GM23338 (cell line): ENCODE measurements around the gene PAMR1. TPM values are rescaled to one million over a fixed set of nuclear protein-coding genes. Genes with fewer than 3 reads are reported as not detected.

Experiments used
- ATAC-seq: fragments of 200-7000 bp; cut with Tn5 transposase; 3 replicates; pipeline ENCODE4 v1.9.1; 2020
- DNase-seq: peaks from one replicate; pipeline ENCODE4 v3.0.0-alpha.2; 2015; ENCODE audit warnings: low spot score
- H2AFZ ChIP-seq: fragments of 200-600 bp; sonication (generic); 2 replicates; pipeline ENCODE4 v1.8.0; 2016; ENCODE audit warnings: antibody characterized with exemption, mild to moderate bottlenecking, moderate library complexity
- H3F3A ChIP-seq: fragments of 200-600 bp; sonication (generic); replicated peaks from 2 replicates; pipeline ENCODE4 v1.8.0; 2017; ENCODE audit warnings: antibody characterized with exemption, mixed run types, low read depth
- H3K27ac ChIP-seq: fragments of 200-600 bp; sonication (generic); 2 replicates; pipeline ENCODE4 v1.6.1; 2016; ENCODE audit warnings: low read depth
- H3K27me3 ChIP-seq: fragments of 200-600 bp; sonication (generic); 2 replicates; pipeline ENCODE4 v1.8.0; 2016; ENCODE audit warnings: mild to moderate bottlenecking, mixed run types, moderate library complexity; ENCODE audit not compliant: insufficient read depth
- H3K36me3 ChIP-seq: fragments of 200-600 bp; sonication (generic); 2 replicates; pipeline ENCODE4 v1.8.0; 2016; ENCODE audit warnings: mild to moderate bottlenecking; ENCODE audit not compliant: insufficient read depth
- H3K4me1 ChIP-seq: fragments of 200-600 bp; sonication (generic); 2 replicates; pipeline ENCODE4 v1.8.0; 2016; ENCODE audit warnings: mild to moderate bottlenecking, moderate library complexity; ENCODE audit not compliant: insufficient read depth
- H3K4me2 ChIP-seq: fragments of 200-600 bp; sonication (generic); 2 replicates; pipeline ENCODE4 v1.7.1; 2017; ENCODE audit warnings: mixed run types
- H3K4me3 ChIP-seq: fragments of 200-600 bp; sonication (generic); 2 replicates; pipeline ENCODE4 v1.6.1; 2016; ENCODE audit warnings: mixed run types
- H3K79me2 ChIP-seq: fragments of 200-600 bp; sonication (generic); replicated peaks from 2 replicates; pipeline ENCODE4 v1.8.0; 2017; ENCODE audit warnings: mild to moderate bottlenecking; ENCODE audit not compliant: insufficient read depth
- H3K9me2 ChIP-seq: fragments of 200-600 bp; sonication (generic); 2 replicates; pipeline ENCODE4 v1.8.0; 2017; ENCODE audit not compliant: insufficient read depth
- H4K20me1 ChIP-seq: fragments of 200-600 bp; sonication (generic); replicated peaks from 2 replicates; pipeline ENCODE4 v1.8.0; 2017; ENCODE audit warnings: mild to moderate bottlenecking; ENCODE audit not compliant: insufficient read depth
- H3K27ac Mint-ChIP-seq: 2 replicates; pipeline ENCODE4 v1.8.0; 2020; ENCODE audit warnings: inconsistent platforms, mild to moderate bottlenecking, moderate library complexity, mixed read lengths
- H3K27me3 Mint-ChIP-seq: 3 replicates; pipeline ENCODE4 v1.8.0; 2022; ENCODE audit warnings: low read depth, mild to moderate bottlenecking, moderate library complexity, mixed read lengths, inconsistent platforms; ENCODE audit not compliant: insufficient read depth, poor library complexity
- H3K36me3 Mint-ChIP-seq: 3 replicates; pipeline ENCODE4 v1.8.0; 2021; ENCODE audit warnings: low read depth, mild to moderate bottlenecking, inconsistent platforms, moderate library complexity, mixed read lengths
- H3K4me1 Mint-ChIP-seq: 3 replicates; pipeline ENCODE4 v1.8.0; 2020; ENCODE audit warnings: mild to moderate bottlenecking, inconsistent platforms, mixed read lengths
- H3K4me3 Mint-ChIP-seq: 3 replicates; pipeline ENCODE4 v1.8.0; 2021; ENCODE audit warnings: moderate library complexity, mild to moderate bottlenecking, inconsistent platforms, mixed read lengths
- H3K9me3 Mint-ChIP-seq: 3 replicates; pipeline ENCODE4 v1.8.0; 2020; ENCODE audit warnings: moderate library complexity, mild to moderate bottlenecking, inconsistent platforms, mixed read lengths
- CREB1 ChIP-seq: fragments of 250-450 bp; sonication (Bioruptor Pico); IDR thresholded peaks from 2 replicates; pipeline ENCODE4 v1.5.0; 2020; ENCODE audit warnings: low read depth, mild to moderate bottlenecking, moderate library complexity
- EZH2 ChIP-seq: fragments of 200-600 bp; sonication (generic); IDR thresholded peaks from one replicate; pipeline ENCODE4 v1.8.0; 2017; ENCODE audit warnings: antibody characterized with exemption, mild to moderate bottlenecking, low read depth; ENCODE audit not compliant: unreplicated experiment
- EZH2phosphoT487 ChIP-seq: fragments of 200-600 bp; sonication (generic); IDR thresholded peaks from one replicate; pipeline ENCODE4 v1.8.1; 2018; ENCODE audit warnings: antibody characterized with exemption; ENCODE audit not compliant: unreplicated experiment
- JUNB ChIP-seq: IDR thresholded peaks from one replicate; pipeline ENCODE4 v1.6.1; 2016; ENCODE audit warnings: antibody characterized with exemption; ENCODE audit not compliant: unreplicated experiment
- NANOG ChIP-seq: IDR thresholded peaks from 2 replicates; pipeline ENCODE4 v1.6.1; 2016; ENCODE audit warnings: antibody characterized with exemption, borderline replicate concordance
- POLR2AphosphoS5 ChIP-seq: IDR thresholded peaks from 2 replicates; pipeline ENCODE4 v1.6.1; 2016; ENCODE audit warnings: antibody characterized with exemption, low read depth
- REST ChIP-seq: IDR thresholded peaks from one replicate; pipeline ENCODE4 v1.6.1; 2018; ENCODE audit warnings: antibody characterized with exemption; ENCODE audit not compliant: unreplicated experiment
- STAT1 ChIP-seq: IDR thresholded peaks from one replicate; pipeline ENCODE4 v1.6.1; 2016; ENCODE audit warnings: antibody characterized with exemption; ENCODE audit not compliant: unreplicated experiment
- ZNF114 ChIP-seq: fragments of 250-450 bp; sonication (Bioruptor Pico); IDR thresholded peaks from 2 replicates; pipeline ENCODE4 v1.5.0; 2020; ENCODE audit warnings: mild to moderate bottlenecking, moderate library complexity
- ZNF331 ChIP-seq: fragments of 250-450 bp; sonication (Bioruptor Pico); IDR thresholded peaks from 2 replicates; pipeline ENCODE4 v1.5.0; 2020; ENCODE audit warnings: low read depth, mild to moderate bottlenecking, moderate library complexity
- polyA plus RNA-seq: library from polyadenylated mRNA; unstranded; fragments of >200 nt; fragmentation: Nextera tagmentation; extraction: Ambion mirVana; gene quantifications from 2 replicates; pipeline ENCODE4 v1.2.1, GENCODE V29; 2016
- total RNA-seq: library from RNA; depleted of rRNA; stranded (reverse); fragments of >200 nt; shearing (Covaris generic); gene quantifications from 2 replicates; pipeline ENCODE4 v1.2.3, GENCODE V29; 2014

Gene PAMR1
- total and polyA plus RNA-seq, 2 experiments from 2014 or later: 1.6 to 3.1 TPM

GRCh38 chr11:35398881-35399280 is 126.5 kb downstream of the PAMR1 start:
- H3K79me2 ChIP-seq: no peaks in the 10 kb centered on the region
- no peaks in the 10 kb centered on the region for H3F3A ChIP-seq
- TF ChIP-seq ZNF331 (CRISPR knock-in tag) (no peak), POLR2AphosphoS5 (no peak), REST (no peak), CREB1 (CRISPR knock-in tag) (no peak), ZNF114 (CRISPR knock-in tag) (no peak), JUNB (no peak), NANOG (no peak), EZH2phosphoT487 (no peak)
- Mint-ChIP-seq H3K4me3 (no peak overlapping the region), H3K36me3 (no peaks in the 10 kb centered on the region), H3K4me1 (peaks cover 16% of the 10 kb centered on the region), H3K27me3 (no peaks in the 10 kb centered on the region), H3K9me3 (peaks cover 5% of the 10 kb centered on the region; the same call in 2 of the 3 replicates), H3K27ac (no peak overlapping the region)
- DNase-seq: no peak
- H2AFZ ChIP-seq: no peak overlapping the region
- no peaks in the 10 kb centered on the region for H3K36me3 ChIP-seq
- H3K4me1 ChIP-seq: peaks cover 17% of the 10 kb centered on the region; the same call in 1 of the 2 replicates
- no peak overlapping the region for H3K27ac ChIP-seq
- H4K20me1 ChIP-seq: no peaks in the 10 kb centered on the region; the same call in 1 of the 2 replicates
- no peaks in the 10 kb centered on the region for H3K27me3 ChIP-seq
- H3K9me2 ChIP-seq: peaks cover 3% of the 10 kb centered on the region; the same call in 1 of the 2 replicates
- no peak overlapping the region for H3K4me2 ChIP-seq
- no peak overlapping the region for H3K4me3 ChIP-seq
- ATAC-seq: no peak

GRCh38 chr11:35394941-35395340 is 130.5 kb downstream of the PAMR1 start:
- no peak overlapping the region for H2AFZ ChIP-seq
- H3F3A ChIP-seq: no peaks in the 10 kb centered on the region
- H4K20me1 ChIP-seq: no peaks in the 10 kb centered on the region
- Mint-ChIP-seq H3K4me1 (peaks cover 11% of the 10 kb centered on the region), H3K27ac (no peak overlapping the region), H3K9me3 (peaks cover 5% of the 10 kb centered on the region; the same call in 2 of the 3 replicates), H3K36me3 (no peaks in the 10 kb centered on the region), H3K27me3 (peaks cover 5% of the 10 kb centered on the region), H3K4me3 (no peak overlapping the region)
- no peak overlapping the region for H3K4me3 ChIP-seq
- no peak overlapping the region for H3K4me2 ChIP-seq
- no peak overlapping the region for H3K27ac ChIP-seq
- H3K4me1 ChIP-seq: 0 out of 2 replicates have a peak, but pooled peaks cover 6% of the 10 kb centered on the region
- H3K9me2 ChIP-seq: peaks cover 3% of the 10 kb centered on the region; the same call in 1 of the 2 replicates
- TF ChIP-seq EZH2 (no peak), REST (no peak), NANOG (no peak), EZH2phosphoT487 (no peak), CREB1 (CRISPR knock-in tag) (no peak), POLR2AphosphoS5 (no peak), JUNB (no peak), ZNF114 (CRISPR knock-in tag) (no peak), STAT1 (no peak)
- no peaks in the 10 kb centered on the region for H3K36me3 ChIP-seq
- no peak for ATAC-seq
- DNase-seq: no peak
- no peaks in the 10 kb centered on the region for H3K27me3 ChIP-seq
- H3K79me2 ChIP-seq: no peaks in the 10 kb centered on the region
